Neuronal stem cell (in vitro differentiated cells): Measurements from ENCODE around the gene LINGO3.

ENCODE experiments used
- DNase-seq: peaks from one replicate; pipeline ENCODE4 v3.0.0-alpha.2; 2013; ENCODE audit warnings: low spot score
- H2AFZ ChIP-seq: one replicate; pipeline ENCODE4 v1.6.1; 2013; ENCODE audit warnings: mild to moderate bottlenecking, low read length, inconsistent platforms
- H2AK5ac ChIP-seq: 2 replicates; pipeline ENCODE4 v1.6.1; 2013; ENCODE audit warnings: low read depth, mild to moderate bottlenecking, inconsistent platforms, low read length, moderate library complexity, mixed read lengths
- H2BK120ac ChIP-seq: 2 replicates; pipeline ENCODE4 v1.6.1; 2013; ENCODE audit warnings: low read depth, mild to moderate bottlenecking, inconsistent platforms, low read length, moderate library complexity, mixed read lengths
- H2BK12ac ChIP-seq: one replicate; pipeline ENCODE4 v1.6.1; 2013; ENCODE audit warnings: low read length, inconsistent platforms
- H2BK15ac ChIP-seq: 2 replicates; pipeline ENCODE4 v1.6.1; 2013; ENCODE audit warnings: mild to moderate bottlenecking, low read length, inconsistent platforms, mixed read lengths
- H2BK5ac ChIP-seq: one replicate; pipeline ENCODE4 v1.6.1; 2013; ENCODE audit warnings: inconsistent platforms, mild to moderate bottlenecking, low read length, moderate library complexity
- H3K14ac ChIP-seq: one replicate; pipeline ENCODE4 v1.6.1; 2013; ENCODE audit warnings: low read length, inconsistent platforms
- H3K18ac ChIP-seq: 2 replicates; pipeline ENCODE4 v1.6.1; 2013; ENCODE audit warnings: low read length, inconsistent platforms
- H3K23ac ChIP-seq: 2 replicates; pipeline ENCODE4 v1.6.1; 2013; ENCODE audit warnings: low read depth, mild to moderate bottlenecking, mixed read lengths, low read length, inconsistent platforms; ENCODE audit not compliant: poor library complexity
- H3K27ac ChIP-seq: replicated peaks from 3 replicates; pipeline ENCODE4 v1.5.1; 2013; ENCODE audit warnings: low read length, inconsistent platforms
- H3K27me3 ChIP-seq, 3 experiments: 2 replicates each; pipeline ENCODE4 v1.6.1; 2013; ENCODE audit warnings: low read length in 3 of 3, mild to moderate bottlenecking in 2 of 3, inconsistent platforms in 1 of 3, low read depth in 1 of 3, mixed read lengths in 1 of 3, moderate library complexity in 1 of 3; ENCODE audit not compliant: control insufficient read depth in 3 of 3, insufficient read depth in 3 of 3
- H3K36me3 ChIP-seq, 2 donors: replicated peaks in 1 of 2; 2 replicates each; pipeline ENCODE4 v1.6.1; 2013; ENCODE audit warnings: low read length in 2 of 2; ENCODE audit not compliant: control insufficient read depth in 2 of 2, insufficient read depth in 2 of 2
- H3K4ac ChIP-seq: 2 replicates; pipeline ENCODE4 v1.6.1; 2013; ENCODE audit warnings: inconsistent platforms, mild to moderate bottlenecking, low read length, moderate library complexity
- H3K4me1 ChIP-seq, 2 donors: 1 replicate in 1 of 2; 2 replicates in 1 of 2; pipeline ENCODE4 v1.6.1; 2013; ENCODE audit warnings: low read length in 2 of 2, low read depth in 1 of 2; ENCODE audit not compliant: control insufficient read depth in 2 of 2, insufficient read depth in 1 of 2
- H3K4me2 ChIP-seq: one replicate; pipeline ENCODE4 v1.6.1; 2013; ENCODE audit warnings: mild to moderate bottlenecking, low read length, inconsistent platforms; ENCODE audit not compliant: insufficient read depth, poor library complexity, severe bottlenecking
- H3K4me3 ChIP-seq, 2 donors: 2 replicates each; pipeline ENCODE4 v1.5.1; 2013; ENCODE audit warnings: low read length in 2 of 2, mild to moderate bottlenecking in 2 of 2, inconsistent platforms in 1 of 2, moderate library complexity in 1 of 2
- H3K79me1 ChIP-seq: one replicate; pipeline ENCODE4 v1.6.1; 2013; ENCODE audit warnings: low read depth, mild to moderate bottlenecking, inconsistent platforms, low read length, moderate library complexity
- H3K9ac ChIP-seq: one replicate; pipeline ENCODE4 v1.6.1; 2013; ENCODE audit warnings: mild to moderate bottlenecking, low read depth, low read length, inconsistent platforms; ENCODE audit not compliant: poor library complexity
- H3K9me3 ChIP-seq, 2 donors: replicated peaks in 1 of 2; 2 replicates each; pipeline versions ENCODE3 to v1.6.1; 2013; ENCODE audit warnings: low read length in 2 of 2, mild to moderate bottlenecking in 2 of 2, inconsistent platforms in 1 of 2, low read depth in 1 of 2, mixed read lengths in 1 of 2, moderate library complexity in 1 of 2; ENCODE audit not compliant: control insufficient read depth in 2 of 2, insufficient read depth in 1 of 2
- H4K8ac ChIP-seq: one replicate; pipeline ENCODE4 v1.6.1; 2013; ENCODE audit warnings: low read depth, mild to moderate bottlenecking, inconsistent platforms, low read length, moderate library complexity
- H4K91ac ChIP-seq: one replicate; pipeline ENCODE4 v1.6.1; 2013; ENCODE audit warnings: low read length, low read depth, mild to moderate bottlenecking, inconsistent platforms; ENCODE audit not compliant: poor library complexity
- WGBS, 2 donors: extraction: QIAGEN DNeasy Blood & Tissue Kit; methylation state at CpG; one replicate each; pipeline ENCODE4 v1.1.7; 2013; ENCODE audit warnings: missing lambda C conversion rate in 2 of 2, mixed read lengths in 1 of 2; ENCODE audit not compliant: insufficient read length in 2 of 2, insufficient replicate concordance in 1 of 2; ENCODE audit errors: extremely low coverage in 2 of 2; 5-methylcytosine and 5-hydroxymethylcytosine counted together

LINGO3 gene

DNA sequence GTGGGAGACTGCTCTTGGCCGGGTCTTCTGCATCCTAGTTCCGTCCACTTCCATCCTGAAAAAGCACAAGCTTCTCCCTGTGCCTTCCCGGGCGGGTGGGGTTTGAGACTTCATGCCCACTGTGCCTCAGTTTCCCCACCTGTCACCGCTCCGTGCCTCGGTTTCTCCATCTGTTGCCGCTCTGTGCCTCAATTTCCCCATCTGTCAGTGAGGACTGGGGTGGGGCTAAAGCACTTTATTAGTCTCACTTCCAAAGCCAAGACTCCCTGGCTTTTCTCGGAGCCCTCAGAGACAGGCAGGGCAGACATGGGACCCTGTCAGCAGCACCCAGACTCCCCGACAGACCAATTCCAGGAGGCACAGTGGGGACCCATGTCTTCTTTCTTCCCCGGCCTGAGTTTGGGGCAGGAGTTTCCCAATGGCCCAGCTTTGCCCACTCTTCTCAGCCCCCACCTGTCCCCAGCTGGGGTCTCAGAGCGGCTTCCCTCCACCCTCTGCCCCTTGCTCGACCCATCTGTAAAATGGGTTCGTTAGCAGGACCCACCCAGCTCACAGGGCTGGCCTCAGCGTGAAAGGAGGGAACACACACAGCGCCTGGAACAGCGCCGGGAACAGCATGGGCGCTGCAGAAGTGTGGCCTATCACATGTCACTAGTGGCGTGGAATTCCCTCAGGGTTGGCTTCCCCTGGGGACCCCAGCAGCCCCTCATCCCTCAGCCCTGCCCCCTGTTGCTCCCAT, 21.4 kb downstream of the LINGO3 start:
- peaks cover 0 to 2% of the 10 kb centered on the region in 2 donors for H3K9me3 ChIP-seq
- no peak overlapping the region for H3K4me3 ChIP-seq
- H3K23ac ChIP-seq = no peak overlapping the region
- H3K4ac ChIP-seq = no peak overlapping the region
- no peak overlapping the region for H3K18ac ChIP-seq
- no peak overlapping the region for H3K4me2 ChIP-seq
- H3K36me3 ChIP-seq = no peaks in the 10 kb centered on the region
- H2BK120ac ChIP-seq = no peak overlapping the region
- peak overlapping the region; percentile 56 for H3K14ac ChIP-seq
- no peak overlapping the region for H2BK5ac ChIP-seq
- WGBS, 2 donors = no CpG with 5 or more reads among the region's 20 CpGs
- H2BK15ac ChIP-seq = no peak overlapping the region
- H2AFZ ChIP-seq = no peak overlapping the region
- peaks cover 8 to 17% of the 10 kb centered on the region in 2 donors for H3K4me1 ChIP-seq
- H2AK5ac ChIP-seq = peak overlapping the region; percentile 63
- H4K91ac ChIP-seq = no peak overlapping the region
- peak overlapping the region; percentile 41 for H2BK12ac ChIP-seq
- no peak overlapping the region for H3K27ac ChIP-seq
- H3K79me1 ChIP-seq = peaks cover 3% of the 10 kb centered on the region
- H3K9ac ChIP-seq = no peak overlapping the region
- DNase-seq = no peak
- no peak overlapping the region for H4K8ac ChIP-seq
- H3K27me3 ChIP-seq = peaks cover 32 to 69% (median 35%) of the 10 kb centered on the region in 3 experiments

DNA sequence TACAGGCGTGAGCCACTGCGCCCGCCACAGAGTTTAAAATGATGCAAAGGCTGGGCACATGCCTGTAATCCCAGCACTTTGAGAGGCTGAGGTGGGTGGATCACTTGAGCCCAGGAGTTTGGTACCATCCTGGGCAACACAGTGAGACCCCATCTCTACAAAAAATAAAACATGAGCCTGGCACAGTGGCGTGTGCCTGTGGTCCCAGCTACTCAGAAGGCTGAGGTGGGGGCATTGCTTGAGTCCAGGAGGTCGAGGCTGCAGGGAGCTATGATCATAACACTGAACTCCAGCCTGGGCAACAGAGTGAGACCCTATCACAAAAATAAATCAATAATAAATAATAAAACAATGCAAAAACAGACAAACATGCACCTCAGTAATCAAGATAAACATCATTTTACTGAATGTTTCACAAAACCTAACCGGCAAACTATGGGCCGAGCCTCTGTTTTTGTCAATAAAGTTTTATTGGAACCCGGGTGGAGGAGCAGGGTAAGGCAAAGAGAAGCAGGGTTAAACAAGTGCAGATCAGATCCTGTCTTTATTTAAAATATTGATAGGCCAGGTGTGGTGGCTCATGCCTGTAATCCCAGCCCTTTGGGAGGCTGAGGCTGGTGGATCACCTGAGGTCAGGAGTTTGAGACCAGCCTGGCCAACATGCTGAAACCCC, 24.0 kb downstream of the LINGO3 start:
- no peaks in the 10 kb centered on the region for H3K9me3 ChIP-seq
- H2BK12ac ChIP-seq = no peak overlapping the region
- H4K91ac ChIP-seq = no peak overlapping the region
- no peak overlapping the region for H3K9ac ChIP-seq
- H3K79me1 ChIP-seq = peaks cover 1% of the 10 kb centered on the region
- H3K36me3 ChIP-seq = no peaks in the 10 kb centered on the region
- no peak overlapping the region for H4K8ac ChIP-seq
- no peak overlapping the region for H3K14ac ChIP-seq
- no peak overlapping the region for H3K4ac ChIP-seq
- no peak overlapping the region for H2BK120ac ChIP-seq
- DNase-seq = no peak
- H3K27ac ChIP-seq = no peak overlapping the region
- no peak overlapping the region for H3K23ac ChIP-seq
- WGBS, 2 donors = no CpG with 5 or more reads among the region's 8 CpGs
- H2BK5ac ChIP-seq = no peak overlapping the region
- no peak overlapping the region for H2BK15ac ChIP-seq
- peaks cover 3 to 8% of the 10 kb centered on the region in 2 donors for H3K4me1 ChIP-seq
- no peak overlapping the region for H3K4me2 ChIP-seq
- H3K4me3 ChIP-seq = no peak overlapping the region
- peaks cover 9 to 44% (median 13%) of the 10 kb centered on the region in 3 experiments for H3K27me3 ChIP-seq
- no peak overlapping the region for H2AFZ ChIP-seq
- H2AK5ac ChIP-seq = no peak overlapping the region
- H3K18ac ChIP-seq = no peak overlapping the region

GRCh38 chr19:2282862-2283237, 25.1 kb downstream of the LINGO3 start:
- H3K18ac ChIP-seq = no peak overlapping the region
- H3K9ac ChIP-seq = no peak overlapping the region
- no peak overlapping the region for H3K27ac ChIP-seq
- H2BK120ac ChIP-seq = no peak overlapping the region
- no peak overlapping the region for H3K4ac ChIP-seq
- H3K36me3 ChIP-seq = no peaks in the 10 kb centered on the region
- H4K8ac ChIP-seq = peak overlapping the region; percentile 17
- no peak overlapping the region for H3K23ac ChIP-seq
- no peak overlapping the region for H3K14ac ChIP-seq
- H3K4me1 ChIP-seq = peaks cover 3 to 8% of the 10 kb centered on the region in 2 donors
- H3K9me3 ChIP-seq = no peaks in the 10 kb centered on the region
- H2BK12ac ChIP-seq = no peak overlapping the region
- DNase-seq = no peak
- no CpG with 5 or more reads among the region's 11 CpGs for WGBS, 2 donors
- H2BK5ac ChIP-seq = no peak overlapping the region
- no peak overlapping the region for H4K91ac ChIP-seq
- H2AK5ac ChIP-seq = no peak overlapping the region
- H2AFZ ChIP-seq = peak overlapping the region; percentile 84
- H3K4me3 ChIP-seq = no peak overlapping the region
- H3K27me3 ChIP-seq = peaks cover 1 to 32% (median 1%) of the 10 kb centered on the region in 3 experiments
- no peak overlapping the region for H3K4me2 ChIP-seq
- H3K79me1 ChIP-seq = peaks cover 1% of the 10 kb centered on the region
- H2BK15ac ChIP-seq = no peak overlapping the region
